K562 (cell line): ENCODE measurements around the gene PHEX. TPM values are rescaled to one million over a fixed set of nuclear protein-coding genes. Genes with fewer than 3 reads are reported as not detected.

Experiments used
- ATAC-seq: fragments of 200-7000 bp; cut with Tn5 transposase; 3 replicates; pipeline ENCODE4 v1.9.1; 2020; ENCODE audit warnings: moderate library complexity
- BruUV-seq: library from RNA; stranded (reverse); fragments of 400-500 nt; replicated peaks from 2 replicates; lab custom pipeline; 2021; lab: Mats Ljungman, UMichigan
- CTCF ChIA-PET: fragments of 300-600 bp; formaldehyde crosslinking; extraction: SDS; loops from one replicate; lab custom pipeline; 2021; ENCODE audit warnings: low intra/inter-chr PET ratio; lab: Yijun Ruan, JAX
- POLR2A ChIA-PET: fragments of 300-600, 350-650 bp; sonication (Branson Sonifier 250); formaldehyde crosslinking; extraction: SDS; loops from one replicate; lab custom pipeline; 2021; ENCODE audit warnings: antibody characterized with exemption, inconsistent platforms; lab: Yijun Ruan, JAX
- DNase-seq, 4 experiments: peaks; one replicate each; pipeline versions ENCODE4 v3.0.0 to v3.0.0-alpha.2; 2011 to 2018; ENCODE audit warnings: low spot score in 3 of 4, mixed read lengths in 3 of 4; ENCODE audit errors: extremely low read depth in 1 of 4
- FAIRE-seq: peaks from 2 replicates; lab custom pipeline; 2011; peaks lifted over from hg19 to GRCh38; lab: Jason Lieb, UNC
- H2AFZ ChIP-seq: 2 replicates; pipeline ENCODE4 v1.6.0; 2011; ENCODE audit warnings: low read depth, low read length, control low read depth, inconsistent platforms
- H3K27ac ChIP-seq: fragments of 200-600 bp; 3 replicates; pipeline ENCODE4 v1.8.0; 2011; ENCODE audit warnings: low read depth, mild to moderate bottlenecking, control low read depth, inconsistent platforms, low read length, moderate library complexity, mixed read lengths; ENCODE audit errors: extremely low read depth
- H3K27me3 ChIP-seq, 2 experiments: fragments of 300-600 bp in 1 of 2; 2 replicates in 1 of 2; 3 replicates in 1 of 2; pipeline versions ENCODE4 v1.6.0 to v1.8.0; 2011; ENCODE audit warnings: inconsistent platforms in 2 of 2, low read length in 2 of 2, mild to moderate bottlenecking in 1 of 2, mixed read lengths in 1 of 2, moderate library complexity in 1 of 2; ENCODE audit not compliant: control insufficient read depth in 2 of 2, insufficient read depth in 2 of 2
- H3K36me3 ChIP-seq: fragments of 300-600 bp; 3 replicates; pipeline ENCODE4 v1.8.0; 2011; ENCODE audit warnings: mild to moderate bottlenecking, low read length, inconsistent platforms; ENCODE audit not compliant: control insufficient read depth, insufficient read depth
- H3K4me1 ChIP-seq, 2 experiments: fragments of 200-600 bp in 1 of 2; replicated peaks in 1 of 2; 2 replicates in 1 of 2; 3 replicates in 1 of 2; pipeline versions ENCODE4 v1.5.1 to v1.8.0; 2011; ENCODE audit warnings: inconsistent platforms in 2 of 2, low read length in 2 of 2, mild to moderate bottlenecking in 1 of 2, mixed read lengths in 1 of 2, moderate library complexity in 1 of 2; ENCODE audit not compliant: control insufficient read depth in 2 of 2, insufficient read depth in 2 of 2
- H3K4me2 ChIP-seq: 2 replicates; pipeline ENCODE4 v1.6.1; 2011; ENCODE audit warnings: low read length, control low read depth, inconsistent platforms, mixed read lengths; ENCODE audit not compliant: insufficient read depth
- H3K4me3 ChIP-seq: fragments of 200-600 bp; sonication (generic), shearing (Covaris generic); 2 replicates; pipeline ENCODE4 v1.5.1; 2016; ENCODE audit warnings: control low read depth, inconsistent platforms
- H3K79me2 ChIP-seq: fragments of 200-600 bp; 3 replicates; pipeline ENCODE4 v1.8.0; 2011; ENCODE audit warnings: low read length, inconsistent platforms; ENCODE audit not compliant: control insufficient read depth, insufficient read depth
- H3K9ac ChIP-seq, 2 experiments: 2 replicates each; pipeline versions ENCODE4 v1.6.0 to v1.6.1; 2011; ENCODE audit warnings: low read depth in 2 of 2, low read length in 2 of 2, control low read depth in 1 of 2, inconsistent platforms in 1 of 2, mild to moderate bottlenecking in 1 of 2, mixed read lengths in 1 of 2; ENCODE audit not compliant: insufficient read depth in 1 of 2
- H3K9me1 ChIP-seq: one replicate; pipeline ENCODE4 v1.6.0; 2011; ENCODE audit warnings: inconsistent platforms, mild to moderate bottlenecking, low read length, moderate library complexity; ENCODE audit not compliant: control insufficient read depth, insufficient read depth
- H3K9me3 ChIP-seq: replicated peaks from 2 replicates; pipeline ENCODE4 v1.5.1; 2011; ENCODE audit warnings: low read depth, low read length, inconsistent platforms; ENCODE audit not compliant: control insufficient read depth, insufficient read depth
- H4K20me1 ChIP-seq: replicated peaks from 2 replicates; pipeline ENCODE4 v1.6.1; 2011; ENCODE audit warnings: low read length, inconsistent platforms, mixed read lengths; ENCODE audit not compliant: control insufficient read depth, insufficient read depth
- BDP1 ChIP-seq: IDR thresholded peaks from 3 replicates; pipeline ENCODE4 v1.6.1; 2011; ENCODE audit not compliant: insufficient read length, insufficient read depth
- FOXP1 ChIP-seq: sonication (generic); formaldehyde crosslinking; IDR thresholded peaks from 2 replicates; pipeline ENCODE4 v1.8.0; 2022; ENCODE audit warnings: mild to moderate bottlenecking, missing genetic modification reagents
- KDM2B ChIP-seq: fragments of 250-450 bp; sonication (Bioruptor Pico); IDR thresholded peaks from 2 replicates; pipeline ENCODE4 v1.8.0; 2021; ENCODE audit warnings: mild to moderate bottlenecking, moderate library complexity
- KDM5B ChIP-seq: fragments of 200-600 bp; sonication (generic); IDR thresholded peaks from 2 replicates; pipeline ENCODE4 v1.6.1; 2012; ENCODE audit warnings: low read depth, mild to moderate bottlenecking, moderate library complexity, low read length, control low read depth, inconsistent platforms; ENCODE audit not compliant: insufficient replicate concordance
- NFATC3 ChIP-seq: fragments of 450-650 bp; IDR thresholded peaks from 2 replicates; pipeline ENCODE4 v1.6.1; 2017; ENCODE audit warnings: mild to moderate bottlenecking
- NR2C2 ChIP-seq, 2 experiments: fragments of 200-800 bp in 1 of 2; sonication (Bioruptor generic) in 1 of 2; sonication (generic) in 1 of 2; formaldehyde crosslinking in 1 of 2; IDR thresholded peaks; 2 replicates each; pipeline versions ENCODE4 v1.6.1 to v1.8.0; 2016 to 2022; ENCODE audit warnings: mild to moderate bottlenecking in 1 of 2, missing compliant biosample characterization in 1 of 2, missing genetic modification characterization in 1 of 2, missing genetic modification reagents in 1 of 2
- NUFIP1 ChIP-seq: fragments of 450-650 bp; IDR thresholded peaks from 2 replicates; pipeline ENCODE4 v1.6.1; 2018; ENCODE audit not compliant: partially characterized antibody
- PHF8 ChIP-seq: fragments of 200-600 bp; sonication (generic); IDR thresholded peaks from 2 replicates; pipeline ENCODE4 v1.6.1; 2012; ENCODE audit warnings: mixed run types, mild to moderate bottlenecking, inconsistent platforms, low read length, moderate library complexity, borderline replicate concordance
- POLR2G ChIP-seq: fragments of 200-400 bp; formaldehyde crosslinking; IDR thresholded peaks from 2 replicates; pipeline ENCODE4 v1.6.1; 2017; ENCODE audit warnings: low read depth, mild to moderate bottlenecking, antibody characterized with exemption, low read length, moderate library complexity
- ZFP1 ChIP-seq: fragments of 450-650 bp; formaldehyde crosslinking; IDR thresholded peaks from 2 replicates; pipeline ENCODE4 v1.4.0; 2020; ENCODE audit warnings: mild to moderate bottlenecking, mixed read lengths
- WGBS: fragments of 100-300 bp; shearing (Covaris generic); methylation state at CpG from one replicate; pipeline ENCODE4 v1.1.6; 2016; ENCODE audit warnings: low coverage, mixed read lengths; ENCODE audit not compliant: insufficient coverage; ENCODE audit errors: missing lambda C conversion rate; 5-methylcytosine and 5-hydroxymethylcytosine counted together
- in situ Hi-C: fragments of 300-500 bp; cut with MboI; formaldehyde crosslinking; loops from 4 replicates; pipeline ENCODE4 v1.15.0; 2018; ENCODE audit warnings: inconsistent platforms, mixed read lengths
- intact Hi-C: fragments of 100-400 bp; cut with micrococcal nuclease; formaldehyde crosslinking; loops from 2 replicates; pipeline ENCODE4 v1.14.2; 2022
- polyA plus RNA-seq, 8 experiments: library from polyadenylated mRNA; depleted of rRNA in 4 of 8; stranded (reverse) in 5 of 8; unstranded in 3 of 8; fragments of >200 nt; fragmentation: Nextera tagmentation in 2 of 8; fragmentation: Illumina TruSeq in 1 of 8; extraction: Ambion mirVana in 2 of 8; extraction: Trizol in 1 of 8; gene quantifications; 2 replicates each; pipeline versions ENCODE4 v1.2.1 to v1.2.3, GENCODE V29; 2011 to 2014; ENCODE audit warnings: inconsistent platforms in 1 of 8, missing spikeins in 1 of 8
- total RNA-seq, 7 experiments: library from RNA; depleted of rRNA in 6 of 7; stranded (reverse); fragments of >200 nt in 6 of 7; fragmentation: Illumina TruSeq in 2 of 7; extraction: Trizol in 2 of 7; gene quantifications; 2 replicates each; pipeline versions ENCODE4 v1.2.1 to v1.2.3, GENCODE V29; 2011 to 2021; ENCODE audit warnings: low replicate concordance in 1 of 7
- TF ChIP-seq, protein P1 (sequence below): fragments of 450-650 bp; IDR thresholded peaks from 2 replicates; pipeline ENCODE4 v1.6.1; 2016; ENCODE audit warnings: mild to moderate bottlenecking, moderate library complexity

PHEX gene
- total and polyA plus RNA-seq, 9 of the 15 experiments (the other 6 are each of a cell fraction or from before 2014, with no cell fraction given), result 0.01 to 0.11 (median 0.04) TPM; not detected in 6

GRCh38 chrX:22004866-22005265 lies 27.3 kb upstream of the PHEX start:
- CTCF ChIA-PET, result no interaction called here
- in situ Hi-C loops (no loop called here), intact Hi-C loops (no loop called here)
- POLR2A ChIA-PET, result interaction anchor here (0.6 kb wide), 1 partner anchor 1427 kb away, joined by 3 read pairs; no protein-coding TSS in a partner anchor
- no peak for ATAC-seq
- Histone ChIP-seq H4K20me1 (no peaks in the 10 kb centered on the region), H2AFZ (no peak overlapping the region), H3K9me1 (no peaks in the 10 kb centered on the region), H3K27me3 (no peaks in the 10 kb centered on the region), H3K4me2 (no peak overlapping the region), H3K4me1 (no peaks in the 10 kb centered on the region), H3K27ac (no peak overlapping the region), H3K4me3 (no peak overlapping the region), H3K36me3 (no peaks in the 10 kb centered on the region), H3K79me2 (no peaks in the 10 kb centered on the region), H3K9me3 (no peaks in the 10 kb centered on the region), H3K9ac (no peak overlapping the region)
- no peak for FAIRE-seq
- BruUV-seq, result no TSS peak
- DNase-seq, result no peak
- WGBS, result 100% methylated on average over 1 of the region's 10 CpGs
- TF ChIP-seq NFATC3 (no peak), POLR2G (no peak), BDP1 (no peak), KDM5B (no peak), PHF8 (no peak), ZFP1 (CRISPR knock-in tag) (no peak), KDM2B (CRISPR knock-in tag) (no peak), NUFIP1 (no peak), NR2C2 (CRISPR knock-in tag; IDR thresholded peaks at IDR 0.05) (no peak), NR2C2 (tag; IDR thresholded peaks at IDR 0.05) (no peak), FOXP1 (CRISPR knock-in tag) (no peak)
- TF ChIP-seq, protein P1, sequence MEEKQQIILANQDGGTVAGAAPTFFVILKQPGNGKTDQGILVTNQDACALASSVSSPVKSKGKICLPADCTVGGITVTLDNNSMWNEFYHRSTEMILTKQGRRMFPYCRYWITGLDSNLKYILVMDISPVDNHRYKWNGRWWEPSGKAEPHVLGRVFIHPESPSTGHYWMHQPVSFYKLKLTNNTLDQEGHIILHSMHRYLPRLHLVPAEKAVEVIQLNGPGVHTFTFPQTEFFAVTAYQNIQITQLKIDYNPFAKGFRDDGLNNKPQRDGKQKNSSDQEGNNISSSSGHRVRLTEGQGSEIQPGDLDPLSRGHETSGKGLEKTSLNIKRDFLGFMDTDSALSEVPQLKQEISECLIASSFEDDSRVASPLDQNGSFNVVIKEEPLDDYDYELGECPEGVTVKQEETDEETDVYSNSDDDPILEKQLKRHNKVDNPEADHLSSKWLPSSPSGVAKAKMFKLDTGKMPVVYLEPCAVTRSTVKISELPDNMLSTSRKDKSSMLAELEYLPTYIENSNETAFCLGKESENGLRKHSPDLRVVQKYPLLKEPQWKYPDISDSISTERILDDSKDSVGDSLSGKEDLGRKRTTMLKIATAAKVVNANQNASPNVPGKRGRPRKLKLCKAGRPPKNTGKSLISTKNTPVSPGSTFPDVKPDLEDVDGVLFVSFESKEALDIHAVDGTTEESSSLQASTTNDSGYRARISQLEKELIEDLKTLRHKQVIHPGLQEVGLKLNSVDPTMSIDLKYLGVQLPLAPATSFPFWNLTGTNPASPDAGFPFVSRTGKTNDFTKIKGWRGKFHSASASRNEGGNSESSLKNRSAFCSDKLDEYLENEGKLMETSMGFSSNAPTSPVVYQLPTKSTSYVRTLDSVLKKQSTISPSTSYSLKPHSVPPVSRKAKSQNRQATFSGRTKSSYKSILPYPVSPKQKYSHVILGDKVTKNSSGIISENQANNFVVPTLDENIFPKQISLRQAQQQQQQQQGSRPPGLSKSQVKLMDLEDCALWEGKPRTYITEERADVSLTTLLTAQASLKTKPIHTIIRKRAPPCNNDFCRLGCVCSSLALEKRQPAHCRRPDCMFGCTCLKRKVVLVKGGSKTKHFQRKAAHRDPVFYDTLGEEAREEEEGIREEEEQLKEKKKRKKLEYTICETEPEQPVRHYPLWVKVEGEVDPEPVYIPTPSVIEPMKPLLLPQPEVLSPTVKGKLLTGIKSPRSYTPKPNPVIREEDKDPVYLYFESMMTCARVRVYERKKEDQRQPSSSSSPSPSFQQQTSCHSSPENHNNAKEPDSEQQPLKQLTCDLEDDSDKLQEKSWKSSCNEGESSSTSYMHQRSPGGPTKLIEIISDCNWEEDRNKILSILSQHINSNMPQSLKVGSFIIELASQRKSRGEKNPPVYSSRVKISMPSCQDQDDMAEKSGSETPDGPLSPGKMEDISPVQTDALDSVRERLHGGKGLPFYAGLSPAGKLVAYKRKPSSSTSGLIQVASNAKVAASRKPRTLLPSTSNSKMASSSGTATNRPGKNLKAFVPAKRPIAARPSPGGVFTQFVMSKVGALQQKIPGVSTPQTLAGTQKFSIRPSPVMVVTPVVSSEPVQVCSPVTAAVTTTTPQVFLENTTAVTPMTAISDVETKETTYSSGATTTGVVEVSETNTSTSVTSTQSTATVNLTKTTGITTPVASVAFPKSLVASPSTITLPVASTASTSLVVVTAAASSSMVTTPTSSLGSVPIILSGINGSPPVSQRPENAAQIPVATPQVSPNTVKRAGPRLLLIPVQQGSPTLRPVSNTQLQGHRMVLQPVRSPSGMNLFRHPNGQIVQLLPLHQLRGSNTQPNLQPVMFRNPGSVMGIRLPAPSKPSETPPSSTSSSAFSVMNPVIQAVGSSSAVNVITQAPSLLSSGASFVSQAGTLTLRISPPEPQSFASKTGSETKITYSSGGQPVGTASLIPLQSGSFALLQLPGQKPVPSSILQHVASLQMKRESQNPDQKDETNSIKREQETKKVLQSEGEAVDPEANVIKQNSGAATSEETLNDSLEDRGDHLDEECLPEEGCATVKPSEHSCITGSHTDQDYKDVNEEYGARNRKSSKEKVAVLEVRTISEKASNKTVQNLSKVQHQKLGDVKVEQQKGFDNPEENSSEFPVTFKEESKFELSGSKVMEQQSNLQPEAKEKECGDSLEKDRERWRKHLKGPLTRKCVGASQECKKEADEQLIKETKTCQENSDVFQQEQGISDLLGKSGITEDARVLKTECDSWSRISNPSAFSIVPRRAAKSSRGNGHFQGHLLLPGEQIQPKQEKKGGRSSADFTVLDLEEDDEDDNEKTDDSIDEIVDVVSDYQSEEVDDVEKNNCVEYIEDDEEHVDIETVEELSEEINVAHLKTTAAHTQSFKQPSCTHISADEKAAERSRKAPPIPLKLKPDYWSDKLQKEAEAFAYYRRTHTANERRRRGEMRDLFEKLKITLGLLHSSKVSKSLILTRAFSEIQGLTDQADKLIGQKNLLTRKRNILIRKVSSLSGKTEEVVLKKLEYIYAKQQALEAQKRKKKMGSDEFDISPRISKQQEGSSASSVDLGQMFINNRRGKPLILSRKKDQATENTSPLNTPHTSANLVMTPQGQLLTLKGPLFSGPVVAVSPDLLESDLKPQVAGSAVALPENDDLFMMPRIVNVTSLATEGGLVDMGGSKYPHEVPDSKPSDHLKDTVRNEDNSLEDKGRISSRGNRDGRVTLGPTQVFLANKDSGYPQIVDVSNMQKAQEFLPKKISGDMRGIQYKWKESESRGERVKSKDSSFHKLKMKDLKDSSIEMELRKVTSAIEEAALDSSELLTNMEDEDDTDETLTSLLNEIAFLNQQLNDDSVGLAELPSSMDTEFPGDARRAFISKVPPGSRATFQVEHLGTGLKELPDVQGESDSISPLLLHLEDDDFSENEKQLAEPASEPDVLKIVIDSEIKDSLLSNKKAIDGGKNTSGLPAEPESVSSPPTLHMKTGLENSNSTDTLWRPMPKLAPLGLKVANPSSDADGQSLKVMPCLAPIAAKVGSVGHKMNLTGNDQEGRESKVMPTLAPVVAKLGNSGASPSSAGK, result no peak
